ENCODE measurements around the gene AKIRIN1. TPM values are rescaled to one million over a fixed set of nuclear protein-coding genes. Genes with fewer than 3 reads are reported as not detected.

Gene AKIRIN1
- total RNA-seq: 10 to 100 TPM; 47.3 to 73.8 (median 58.8) TPM
- polyA plus RNA-seq: 10 to 100 TPM; 12.9 to 29.9 TPM
- long read RNA-seq, donor 1, transcript AKIRIN1-202 (5 exons, 2,741 nt): major isoform, 169 of 189 reads
- long read RNA-seq, donor 1, partial matches to known transcripts: 14 of 189 reads
- long read RNA-seq, donor 1, other reads (novel, unspliced or antisense): 2 of 189 reads
- long read RNA-seq, donor 2, transcript AKIRIN1-203 (4 exons, 1,243 nt): minor isoform, 5 of 139 reads
- long read RNA-seq, donor 2, transcript AKIRIN1-202 (5 exons, 2,741 nt): major isoform, 122 of 139 reads
- long read RNA-seq, donor 2, partial matches to known transcripts: 9 of 139 reads
- long read RNA-seq, donor 2, other reads (novel, unspliced or antisense): 3 of 139 reads
- long read RNA-seq, donor 3, transcript AKIRIN1-203 (4 exons, 1,243 nt): minor isoform, 10 of 613 reads
- long read RNA-seq, donor 3, transcript AKIRIN1-202 (5 exons, 2,741 nt): major isoform, 575 of 613 reads
- long read RNA-seq, donor 3, partial matches to known transcripts: 19 of 613 reads
- long read RNA-seq, donor 3, other reads (novel, unspliced or antisense): 8 of 613 reads

DNA sequence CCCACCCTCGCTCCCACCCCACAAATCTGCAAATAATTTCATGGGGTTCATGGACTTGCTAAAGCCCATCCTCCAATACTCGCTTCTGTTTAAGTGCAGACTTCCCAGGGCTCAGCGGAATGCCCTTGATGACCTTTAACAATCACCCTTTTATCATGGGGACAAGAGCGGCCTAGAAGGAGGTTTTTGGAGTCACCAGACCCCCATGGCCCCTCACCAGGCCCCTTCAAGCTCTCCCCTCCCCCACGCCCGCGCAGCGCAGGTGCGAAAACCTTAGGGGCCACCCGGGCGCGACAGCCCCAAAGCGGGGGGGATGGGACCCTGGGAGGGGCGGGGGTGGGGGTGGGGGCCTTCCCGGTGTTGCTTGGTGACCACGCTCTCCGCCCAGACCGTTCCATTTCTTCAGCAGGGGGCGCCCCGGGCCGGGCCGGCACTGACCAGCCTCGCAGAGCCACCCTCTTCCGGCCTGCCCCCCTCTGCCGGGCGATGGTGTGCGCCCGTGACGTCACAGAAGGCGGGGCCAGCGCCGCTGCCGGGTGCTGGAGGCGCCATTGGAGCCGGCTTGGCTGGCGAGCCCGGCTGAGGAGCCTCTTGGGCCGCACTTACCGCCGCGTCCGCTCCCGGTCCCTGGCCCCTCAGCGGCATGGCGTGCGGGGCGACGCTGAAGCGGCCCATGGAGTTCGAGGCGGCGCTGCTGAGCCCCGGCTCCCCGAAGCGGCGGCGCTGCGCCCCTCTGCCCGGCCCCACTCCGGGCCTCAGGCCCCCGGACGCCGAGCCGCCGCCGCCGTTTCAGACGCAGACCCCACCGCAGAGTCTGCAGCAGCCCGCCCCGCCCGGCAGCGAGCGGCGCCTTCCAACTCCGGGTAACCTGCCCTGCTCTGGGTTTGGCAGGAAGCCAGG, at the start of gene AKIRIN1:
Gene AKIRIN1 (plus strand): TSS at position 539 of the 900 bp plus-strand sequence. CDS start 105 bp downstream, at position 644.
- ATAC-seq: peak; percentile 97 to 99 (median 98)
- DNase-seq: peak; percentile 98 to 100
- peaks cover 0 to 44% (median 28%) of the 10 kb centered on the region in 9 donors for H3K4me1 ChIP-seq
- peaks cover 0 to 32% (median 0%) of the 10 kb centered on the region in 9 donors for H3K36me3 ChIP-seq
- WGBS, 2 donors: 0 to 1% methylated on average over 73 to 76 of the region's 76 CpGs
- peak in 8 of 9 donors; percentile 10 to 55 (median 46) for TF ChIP-seq CTCF (IDR thresholded peaks at IDR 0.05)
- H3K9me3 ChIP-seq: no peaks in the 10 kb centered on the region
- H3K4me3 ChIP-seq: peak within 1 kb of the TSS; percentile 77 to 99 (median 94)
- peak within 1 kb of the TSS; percentile 81 to 98 (median 97) for H3K27ac ChIP-seq
- intact Hi-C loops (cut with DNase I): loop anchor here in 8 of 10 donors (5.0 to 10.0 kb wide), 6 partner anchors 36 to 134 kb away; partner anchors contain the start of genes MYCBP (in 4 of the 8), NDUFS5 (in 2 of the 8), RRAGC (in 2 of the 8) and RHBDL2 (in 1 of the 8)
- no peaks in the 10 kb centered on the region for H3K27me3 ChIP-seq

GRCh38 chr1:38941527-38942019, 49.5 kb upstream of the AKIRIN1 start, which contains the start of gene RHBDL2:
Gene RHBDL2, minus strand, starts transcription at chr1:38941830. Its CDS starts 22,618 bp downstream, at chr1:38919212.
- TF ChIP-seq CTCF (IDR thresholded peaks at IDR 0.05): no peak
- Histone ChIP-seq H3K27me3 (no peaks in the 10 kb centered on the region), H3K4me3 (peak within 1 kb of the TSS in 9 of 10 donors; percentile 5 to 57 (median 50)), H3K27ac (no peak within 1 kb of the TSS), H3K36me3 (no peaks in the 10 kb centered on the region), H3K9me3 (no peaks in the 10 kb centered on the region), H3K4me1 (peaks cover 0 to 16% (median 9%) of the 10 kb centered on the region in 9 donors)
- DNase-seq (peak; percentile 71 to 72), ATAC-seq (peak; percentile 82 to 95 (median 94))
- intact Hi-C loops (cut with DNase I): loop anchor here in 1 of 10 donors (5.0 kb wide), 1 partner anchor 51 kb away; the partner anchor contains the start of gene AKIRIN1
- 26 to 32% methylated on average over 14 of the region's 14 CpGs for WGBS, 2 donors

- Histone ChIP-seq H3K36me3 (no peaks in the 10 kb centered on the region), H3K27ac (no peak overlapping the region), H3K4me3 (no peak overlapping the region), H3K9me3 (no peaks in the 10 kb centered on the region), H3K4me1 (peaks cover 0 to 16% (median 9%) of the 10 kb centered on the region in 9 donors), H3K27me3 (no peaks in the 10 kb centered on the region)
- 97 to 100% methylated on average over 10 of the region's 10 CpGs for WGBS, 2 donors
- TF ChIP-seq CTCF (IDR thresholded peaks at IDR 0.05): no peak
- no peak for DNase-seq
- no peak for ATAC-seq
- intact Hi-C loops (cut with DNase I): loop anchor here in 1 of 10 donors (5.0 kb wide), 1 partner anchor 49 kb away; the partner anchor contains the start of gene AKIRIN1
These were observed 48.2 kb upstream of the AKIRIN1 start for GRCh38 chr1:38942664-38943428.
